GM10266 (cell line): ENCODE measurements around the gene FKRP.
"Not testable (repeated sequence)": the region's sequence is repeated elsewhere in the genome, so short reads cannot be mapped to it uniquely, and the experiment has no call there.

Source experiments
- DNase-seq: peaks from one replicate; pipeline ENCODE4 v3.0.0; 2012; ENCODE audit errors: extremely low spot score
- TF ChIP-seq, protein P1 (sequence below): IDR thresholded peaks from 2 replicates; pipeline ENCODE4 v1.5.1; 2012; ENCODE audit warnings: mild to moderate bottlenecking, low read depth; ENCODE audit not compliant: control insufficient read depth, insufficient read depth; ENCODE audit errors: missing control alignments

The FKRP gene

GRCh38 chr19:46789371-46789770 is 43.5 kb downstream of the FKRP start:
- TF ChIP-seq, protein P1, sequence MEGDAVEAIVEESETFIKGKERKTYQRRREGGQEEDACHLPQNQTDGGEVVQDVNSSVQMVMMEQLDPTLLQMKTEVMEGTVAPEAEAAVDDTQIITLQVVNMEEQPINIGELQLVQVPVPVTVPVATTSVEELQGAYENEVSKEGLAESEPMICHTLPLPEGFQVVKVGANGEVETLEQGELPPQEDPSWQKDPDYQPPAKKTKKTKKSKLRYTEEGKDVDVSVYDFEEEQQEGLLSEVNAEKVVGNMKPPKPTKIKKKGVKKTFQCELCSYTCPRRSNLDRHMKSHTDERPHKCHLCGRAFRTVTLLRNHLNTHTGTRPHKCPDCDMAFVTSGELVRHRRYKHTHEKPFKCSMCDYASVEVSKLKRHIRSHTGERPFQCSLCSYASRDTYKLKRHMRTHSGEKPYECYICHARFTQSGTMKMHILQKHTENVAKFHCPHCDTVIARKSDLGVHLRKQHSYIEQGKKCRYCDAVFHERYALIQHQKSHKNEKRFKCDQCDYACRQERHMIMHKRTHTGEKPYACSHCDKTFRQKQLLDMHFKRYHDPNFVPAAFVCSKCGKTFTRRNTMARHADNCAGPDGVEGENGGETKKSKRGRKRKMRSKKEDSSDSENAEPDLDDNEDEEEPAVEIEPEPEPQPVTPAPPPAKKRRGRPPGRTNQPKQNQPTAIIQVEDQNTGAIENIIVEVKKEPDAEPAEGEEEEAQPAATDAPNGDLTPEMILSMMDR, result no peak
- DNase-seq, result no peak

DNA sequence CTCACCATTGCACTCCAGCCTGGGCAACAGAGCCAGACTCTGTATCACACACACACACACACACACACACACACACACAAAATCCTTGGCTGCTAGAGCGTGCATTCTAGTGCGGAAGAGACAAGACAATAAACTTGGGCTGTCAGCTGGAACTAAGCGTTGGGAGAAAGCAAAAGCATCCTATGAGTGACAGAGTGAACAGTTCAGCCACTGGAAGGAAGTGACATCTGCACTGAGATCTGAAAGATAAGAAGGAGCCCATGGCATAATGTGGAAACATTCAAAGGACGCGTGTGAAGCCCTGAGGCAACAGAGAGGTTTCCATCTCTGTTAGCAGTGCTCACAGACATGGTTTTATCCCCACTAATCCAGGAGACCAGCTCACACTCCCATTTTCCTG is 46.1 kb downstream of the FKRP start:
- DNase-seq, result no peak
- TF ChIP-seq, protein P1, result no peak

- no peak for DNase-seq
- TF ChIP-seq, protein P1, result no peak
Measured at GRCh38 chr19:46797881-46798280, 52.0 kb downstream of the FKRP start.

GRCh38 chr19:46798713-46799112 is 52.9 kb downstream of the FKRP start:
- TF ChIP-seq, protein P1, result no peak
- DNase-seq, result no peak

GRCh38 chr19:46802152-46802551 is 56.3 kb downstream of the FKRP start:
- TF ChIP-seq, protein P1, result no peak
- DNase-seq, result no peak

DNA sequence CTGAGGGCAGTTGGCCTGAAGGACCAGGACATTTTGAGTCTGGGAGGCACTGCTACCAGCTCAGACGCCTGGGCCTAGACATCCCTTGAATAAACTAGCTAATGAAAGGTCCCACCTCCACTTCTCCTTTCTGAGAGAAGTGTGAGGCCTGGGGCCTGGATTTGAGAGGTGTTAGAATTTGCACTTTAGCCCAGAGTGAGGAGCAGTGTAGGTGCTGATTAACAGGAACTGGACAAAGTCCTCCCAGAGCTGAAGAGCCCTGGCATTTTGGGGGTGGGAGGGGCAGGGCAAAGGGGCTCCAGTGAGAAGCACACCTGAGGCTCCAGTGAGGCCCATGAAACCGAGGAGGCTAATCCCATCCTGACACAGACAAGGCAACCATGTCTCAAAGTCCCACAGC is 57.7 kb downstream of the FKRP start:
- TF ChIP-seq, protein P1, result no peak

GRCh38 chr19:46804432-46804831 is 58.6 kb downstream of the FKRP start:
- not testable (repeated sequence) for DNase-seq

More for the DNA sequence above, 57.7 kb downstream of the FKRP start:
- DNase-seq, result no peak

DNA sequence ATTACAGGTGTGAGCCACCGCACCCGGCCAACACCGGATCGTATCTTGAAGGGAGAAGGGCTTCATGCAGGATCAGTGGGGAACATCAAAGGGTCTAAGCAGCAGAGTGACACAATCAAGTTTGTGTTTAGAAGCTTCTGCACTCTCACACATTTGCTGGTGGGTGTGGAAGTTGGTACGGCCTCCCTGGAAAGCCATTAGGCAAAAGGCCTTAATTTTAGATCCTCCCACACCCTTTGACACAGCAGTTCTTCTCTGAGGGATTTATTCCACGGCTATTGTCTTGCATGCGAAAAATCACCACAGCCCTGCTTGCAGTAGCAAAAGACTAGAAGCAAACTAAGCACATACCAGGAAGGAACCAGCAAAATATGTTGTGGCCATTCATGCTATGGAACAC is 60.8 kb downstream of the FKRP start:
- TF ChIP-seq, protein P1, result no peak
- no peak for DNase-seq
